ENCODE results near the gene AKAP13. TPM values are rescaled to one million over a fixed set of nuclear protein-coding genes. Genes with fewer than 3 reads are reported as not detected.
"Not testable (repeated sequence)": the region's sequence is repeated elsewhere in the genome, so short reads cannot be mapped to it uniquely, and the experiment has no call there.

The AKAP13 gene
- total RNA-seq, 1 donor from 2014 or later = 284 TPM

GRCh38 chr15:85462029-85462428 is 81.6 kb downstream of the AKAP13 start:
- intact Hi-C loops (cut with micrococcal nuclease) = no loop called here
- DNase-seq (no peak), ATAC-seq (no peak)

- DNase-seq = no peak
- ATAC-seq = peak; percentile 8
- intact Hi-C loops (cut with micrococcal nuclease) = no loop called here
These were observed 83.0 kb downstream of the AKAP13 start for GRCh38 chr15:85463276-85463892.

GRCh38 chr15:85463976-85464375 is 83.6 kb downstream of the AKAP13 start:
- intact Hi-C loops (cut with micrococcal nuclease) = no loop called here
- DNase-seq (no peak), ATAC-seq (peak; percentile 73)

GRCh38 chr15:85464471-85464870 is 84.1 kb downstream of the AKAP13 start:
- intact Hi-C loops (cut with micrococcal nuclease) = no loop called here
- ATAC-seq = peak; percentile 51
- DNase-seq = no peak

- no peak for DNase-seq
- intact Hi-C loops (cut with micrococcal nuclease) = no loop called here
- ATAC-seq = peak; percentile 18
These were observed 90.3 kb downstream of the AKAP13 start for GRCh38 chr15:85470563-85471271.

- no peak for ATAC-seq
- intact Hi-C loops (cut with micrococcal nuclease) = no loop called here
- no peak for DNase-seq
These were observed 91.9 kb downstream of the AKAP13 start for GRCh38 chr15:85472349-85472748.

GRCh38 chr15:85473455-85473854 is 93.1 kb downstream of the AKAP13 start:
- intact Hi-C loops (cut with micrococcal nuclease) = no loop called here
- ATAC-seq (peak; percentile 6), DNase-seq (no peak)

- ATAC-seq = no peak
- intact Hi-C loops (cut with micrococcal nuclease) = no loop called here
- no peak for DNase-seq
These were observed 94.4 kb downstream of the AKAP13 start for GRCh38 chr15:85474700-85475316.

- ATAC-seq (no peak), DNase-seq (no peak)
- intact Hi-C loops (cut with micrococcal nuclease) = no loop called here
These were observed 94.9 kb downstream of the AKAP13 start for GRCh38 chr15:85475317-85475701.

GRCh38 chr15:85475711-85476110 is 95.3 kb downstream of the AKAP13 start:
- ATAC-seq = no peak
- no peak for DNase-seq
- intact Hi-C loops (cut with micrococcal nuclease) = no loop called here

GRCh38 chr15:85477061-85477460 is 96.7 kb downstream of the AKAP13 start:
- DNase-seq = no peak
- intact Hi-C loops (cut with micrococcal nuclease) = no loop called here
- ATAC-seq = no peak

- peak; percentile 34 for ATAC-seq
- intact Hi-C loops (cut with micrococcal nuclease) = no loop called here
- DNase-seq = no peak
These were observed 97.3 kb downstream of the AKAP13 start for GRCh38 chr15:85477730-85478129.

- ATAC-seq = peak; percentile 7
- DNase-seq = no peak
- intact Hi-C loops (cut with micrococcal nuclease) = no loop called here
These were observed 98.8 kb downstream of the AKAP13 start for GRCh38 chr15:85479071-85479647.

- DNase-seq (no peak), ATAC-seq (no peak)
- intact Hi-C loops (cut with micrococcal nuclease) = no loop called here
These were observed 100.5 kb downstream of the AKAP13 start for GRCh38 chr15:85480923-85481322.

- intact Hi-C loops (cut with micrococcal nuclease); ATAC-seq; DNase-seq: not testable (repeated sequence)
These were observed 101.1 kb downstream of the AKAP13 start for GRCh38 chr15:85481543-85481942.

GRCh38 chr15:85482894-85483293 is 102.5 kb downstream of the AKAP13 start:
- DNase-seq (no peak), ATAC-seq (peak; percentile 25)
- intact Hi-C loops (cut with micrococcal nuclease) = no loop called here

GRCh38 chr15:85483955-85484354 is 103.6 kb downstream of the AKAP13 start:
- DNase-seq; intact Hi-C loops (cut with micrococcal nuclease); ATAC-seq: not testable (repeated sequence)

GRCh38 chr15:85484923-85485322 is 104.5 kb downstream of the AKAP13 start:
- intact Hi-C loops (cut with micrococcal nuclease); DNase-seq; ATAC-seq: not testable (repeated sequence)

- ATAC-seq (peak; percentile 65), DNase-seq (no peak)
- intact Hi-C loops (cut with micrococcal nuclease) = no loop called here
These were observed 105.7 kb downstream of the AKAP13 start for GRCh38 chr15:85485956-85486567.

- DNase-seq; ATAC-seq; intact Hi-C loops (cut with micrococcal nuclease): not testable (repeated sequence)
These were observed 107.4 kb downstream of the AKAP13 start for GRCh38 chr15:85487796-85488195.

All from left ventricle myocardium superior (tissue), 1 donor.